ENCODE data around the gene POLD1.

- TF ChIP-seq CTCF (IDR thresholded peaks at IDR 0.05; ENCODE audit: insufficient read depth, low read length, poor library complexity, severe bottlenecking), result no peak
- no peak for TF ChIP-seq EZH2phosphoT487 (conservative IDR thresholded peaks at IDR 0.05; ENCODE audit: low read length)
These were observed 82.0 kb downstream of the POLD1 start for GRCh38 chr19:50465986-50466705.
